Suppressor macrophage treated with lipopolysaccharide for 1 hour (primary cell): ENCODE results near the gene CBX2.

Experiments
- DNase-seq, 3 donors: peaks; one replicate each; pipeline ENCODE4 v3.0.0-alpha.2; 2020 to 2022

CBX2 gene

DNA sequence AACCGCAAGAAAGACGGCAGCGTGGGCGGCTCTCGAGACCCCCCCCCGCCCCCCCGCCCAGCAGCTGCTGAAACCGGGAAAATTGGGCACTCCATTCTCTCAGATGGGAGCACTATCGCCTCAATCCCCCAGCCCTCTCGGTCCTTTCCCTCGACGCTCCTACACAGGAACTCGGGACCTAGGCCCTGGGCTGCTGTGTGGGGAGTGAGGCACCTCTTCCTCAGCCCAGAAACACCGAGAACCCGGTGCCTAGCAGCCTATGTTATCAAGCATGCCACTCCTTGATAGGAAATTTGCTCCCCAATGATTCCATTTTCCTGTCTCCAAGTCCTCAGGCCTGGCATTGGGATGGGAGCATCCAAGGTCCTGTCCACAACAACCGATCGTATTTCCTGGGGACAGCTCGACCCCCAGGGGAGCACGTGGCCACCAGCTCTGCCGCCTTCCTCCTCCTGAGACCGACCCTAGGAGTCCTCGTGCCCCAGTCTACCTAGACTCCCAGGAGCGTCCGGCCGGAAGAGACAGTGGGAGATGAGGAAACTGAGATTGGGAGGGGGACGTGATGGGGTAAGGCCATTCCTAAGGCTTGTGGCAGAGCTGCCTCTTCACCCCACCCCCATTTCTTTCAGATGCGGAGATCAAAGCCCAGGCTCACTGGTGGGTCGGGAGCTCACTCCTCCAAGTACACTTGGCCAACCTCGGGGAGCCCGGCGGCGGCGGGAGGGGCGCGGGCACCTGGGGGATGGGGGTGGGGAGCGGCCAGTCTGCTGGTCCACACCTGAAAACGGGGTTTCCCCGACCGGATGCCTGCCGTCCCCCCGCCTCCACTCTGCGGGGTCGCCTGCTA lies 36.4 kb downstream of the CBX2 start:
- DNase-seq: no peak

DNA sequence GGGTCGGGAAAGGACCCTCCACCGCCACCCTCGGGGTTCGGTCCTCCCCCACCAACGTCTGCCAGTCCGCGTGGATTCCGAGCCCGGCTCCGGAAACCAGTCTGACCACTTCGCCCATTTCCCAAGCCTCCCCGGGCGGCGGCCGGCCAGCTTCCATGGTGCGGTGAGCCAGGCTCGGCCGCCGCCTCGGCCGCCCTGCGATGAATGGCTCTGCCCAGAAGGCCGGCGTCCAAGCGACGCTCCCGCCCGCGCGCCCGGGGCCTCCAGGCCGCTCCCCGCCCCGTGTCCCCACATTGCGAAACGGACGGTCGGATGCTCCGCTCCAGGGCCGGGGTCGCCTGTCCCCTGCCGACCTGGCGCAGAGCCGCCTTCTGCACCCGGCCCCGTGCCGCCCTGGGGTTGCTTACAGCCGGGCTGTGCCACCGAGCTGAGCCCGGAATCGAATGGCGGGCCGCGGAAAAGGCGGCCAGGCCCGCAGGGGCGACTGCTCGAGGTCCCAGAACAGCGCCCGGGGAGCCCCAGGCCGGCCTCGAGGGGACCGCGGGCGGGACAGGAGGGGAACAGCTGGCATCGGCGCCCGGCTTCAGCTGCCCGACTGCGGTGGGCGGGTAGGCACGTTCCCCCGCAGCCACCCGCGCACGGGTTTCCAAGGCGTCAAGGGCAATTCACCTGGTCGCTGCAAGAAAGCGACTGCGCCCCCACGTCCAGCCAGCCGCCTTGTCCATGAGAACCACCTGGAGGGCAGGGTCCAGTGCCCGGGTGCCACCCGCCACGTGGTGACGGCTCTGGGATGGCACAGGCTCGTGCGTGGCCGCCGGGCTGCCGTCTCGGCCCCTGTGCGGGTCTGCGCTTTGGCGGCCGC lies 37.3 kb downstream of the CBX2 start:
- peak; percentile 43 to 76 (median 60) for DNase-seq

DNA sequence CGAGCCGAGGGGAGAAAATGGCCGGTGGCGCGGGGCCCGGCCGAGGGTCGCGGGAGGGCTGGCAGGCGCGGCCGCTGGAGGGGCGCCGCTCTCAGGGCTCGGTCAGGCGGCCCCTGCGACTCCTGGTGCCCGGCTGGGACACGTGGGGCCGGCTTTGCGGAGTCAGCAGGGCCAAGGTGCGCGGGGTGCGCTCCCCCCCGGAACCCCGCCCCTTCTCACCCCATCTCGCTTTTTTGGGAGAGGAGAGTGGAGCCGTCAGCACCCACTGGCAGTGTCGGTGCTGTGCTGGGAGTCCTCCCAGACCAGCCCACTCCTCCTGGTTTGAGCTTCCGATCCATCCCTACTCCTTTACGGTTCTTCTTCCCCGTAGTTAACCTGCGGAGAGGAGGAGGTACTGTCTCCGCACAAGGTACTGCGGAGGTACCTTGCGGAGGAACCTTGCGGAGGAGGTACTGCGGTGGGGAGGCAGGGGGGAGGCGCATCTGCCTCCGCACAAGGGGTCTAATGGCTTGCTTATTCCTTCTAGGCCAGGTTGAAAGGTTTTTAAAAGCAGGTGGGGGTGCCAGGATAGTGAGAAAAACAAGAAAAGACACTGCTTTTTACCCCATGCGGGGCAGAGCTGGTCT lies 38.0 kb downstream of the CBX2 start:
- DNase-seq: no peak

DNA sequence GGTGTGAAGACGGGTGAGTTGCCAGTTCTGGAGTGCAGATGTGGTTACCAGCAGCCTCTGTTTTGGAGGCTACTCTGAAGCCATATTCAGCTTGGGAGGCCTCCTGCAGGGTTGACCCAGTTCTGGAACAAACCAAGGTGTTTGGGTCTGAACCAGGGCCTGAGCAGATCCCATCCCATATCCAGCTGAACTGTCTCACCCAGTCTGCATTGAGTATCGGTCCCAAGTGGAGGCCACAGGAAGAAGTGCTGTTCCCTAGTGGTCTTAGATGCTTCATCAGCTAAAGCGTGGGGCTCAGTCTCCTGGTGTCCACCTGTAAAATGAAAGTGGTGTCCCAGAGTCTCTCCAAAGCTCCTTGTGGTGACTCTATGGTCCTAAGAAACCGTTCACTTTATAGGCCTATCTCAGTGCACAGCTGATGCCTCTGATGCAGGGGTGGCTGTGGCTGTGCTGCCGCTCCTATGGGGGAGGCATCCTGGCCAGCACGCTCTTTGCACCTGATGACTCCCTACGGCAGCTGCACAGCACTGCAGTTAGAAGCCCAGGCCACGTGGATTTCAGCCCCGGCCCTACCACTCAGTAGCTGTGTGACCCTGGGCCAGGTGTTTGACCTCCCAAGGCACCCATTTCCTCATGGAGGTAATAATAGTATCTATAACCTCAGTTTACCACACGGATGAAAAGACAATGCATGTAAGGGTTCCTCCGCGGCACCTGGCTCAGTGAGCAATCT lies 40.2 kb downstream of the CBX2 start:
- no peak for DNase-seq

DNA sequence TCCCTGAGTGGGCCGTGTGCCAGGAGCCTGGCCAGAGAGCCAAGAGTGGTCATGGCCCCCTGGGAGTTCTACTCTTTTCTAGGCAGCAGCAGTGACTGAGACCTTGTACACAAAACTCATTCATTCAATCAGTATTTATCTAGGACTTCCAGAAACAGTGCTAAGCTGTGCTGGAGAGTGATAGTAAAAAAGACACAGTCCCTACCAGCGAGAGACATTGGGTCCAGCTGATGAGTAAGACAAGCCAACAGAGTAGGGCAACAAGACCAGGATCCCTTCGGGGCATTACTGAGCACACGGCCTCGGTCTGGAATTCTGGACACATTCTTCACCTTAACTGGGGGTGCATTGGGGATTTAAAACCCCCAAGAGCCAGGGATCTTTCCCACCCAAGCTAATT lies 41.1 kb downstream of the CBX2 start:
- DNase-seq: no peak

DNA sequence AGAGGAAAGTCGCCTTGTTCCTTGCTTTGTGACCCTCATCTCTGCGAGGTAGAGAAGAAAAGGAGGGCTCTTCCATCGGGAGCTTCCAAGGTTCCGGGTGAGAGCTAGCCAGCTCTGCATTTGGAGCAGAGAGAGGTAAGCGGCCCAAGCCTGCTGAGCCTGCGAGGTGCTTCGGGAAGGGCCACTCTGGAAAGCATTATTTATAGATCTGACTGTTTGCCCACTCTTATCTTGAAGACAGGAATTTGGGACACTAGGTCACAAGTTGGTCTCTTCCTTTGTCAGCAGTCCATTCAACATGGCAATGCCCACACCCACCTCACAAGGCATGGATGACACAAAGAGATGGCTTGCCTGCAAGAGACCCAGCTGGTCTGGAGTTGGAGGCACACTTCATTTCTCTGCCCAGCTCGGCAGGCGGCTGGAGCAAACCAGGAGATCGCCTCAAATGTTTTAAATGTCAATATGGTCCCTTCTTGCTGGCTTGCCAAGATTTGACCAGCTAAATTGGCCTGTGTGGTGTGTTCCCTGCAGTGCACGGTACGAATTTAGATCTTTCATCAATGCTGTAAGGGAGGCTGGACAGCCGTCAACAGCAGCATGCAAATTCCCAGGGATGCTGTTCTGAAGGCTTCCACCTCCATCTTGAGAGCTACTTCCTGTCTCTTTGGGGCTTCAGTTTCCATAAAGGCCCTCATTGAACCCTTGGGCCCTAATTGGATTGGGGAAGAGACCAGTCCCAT lies 41.8 kb downstream of the CBX2 start:
- no peak for DNase-seq

DNA sequence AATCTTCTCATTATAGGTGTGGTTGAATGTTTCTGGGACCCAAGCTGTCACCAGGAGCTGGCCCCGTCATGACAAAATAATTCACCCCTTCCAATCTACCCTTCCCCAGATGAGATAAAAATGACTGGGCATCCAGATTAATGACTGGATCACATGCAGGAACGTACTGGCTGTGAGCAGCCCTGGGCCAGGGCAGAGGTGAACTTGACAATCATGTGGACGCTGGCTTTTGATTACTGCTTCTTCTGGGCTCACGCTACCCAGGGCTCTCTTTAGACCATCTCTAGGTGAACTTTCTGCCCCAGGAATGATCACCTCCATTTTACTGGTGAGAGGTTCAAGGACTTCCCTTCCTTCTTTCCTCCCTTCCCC lies 43.0 kb downstream of the CBX2 start:
- no peak for DNase-seq

DNA sequence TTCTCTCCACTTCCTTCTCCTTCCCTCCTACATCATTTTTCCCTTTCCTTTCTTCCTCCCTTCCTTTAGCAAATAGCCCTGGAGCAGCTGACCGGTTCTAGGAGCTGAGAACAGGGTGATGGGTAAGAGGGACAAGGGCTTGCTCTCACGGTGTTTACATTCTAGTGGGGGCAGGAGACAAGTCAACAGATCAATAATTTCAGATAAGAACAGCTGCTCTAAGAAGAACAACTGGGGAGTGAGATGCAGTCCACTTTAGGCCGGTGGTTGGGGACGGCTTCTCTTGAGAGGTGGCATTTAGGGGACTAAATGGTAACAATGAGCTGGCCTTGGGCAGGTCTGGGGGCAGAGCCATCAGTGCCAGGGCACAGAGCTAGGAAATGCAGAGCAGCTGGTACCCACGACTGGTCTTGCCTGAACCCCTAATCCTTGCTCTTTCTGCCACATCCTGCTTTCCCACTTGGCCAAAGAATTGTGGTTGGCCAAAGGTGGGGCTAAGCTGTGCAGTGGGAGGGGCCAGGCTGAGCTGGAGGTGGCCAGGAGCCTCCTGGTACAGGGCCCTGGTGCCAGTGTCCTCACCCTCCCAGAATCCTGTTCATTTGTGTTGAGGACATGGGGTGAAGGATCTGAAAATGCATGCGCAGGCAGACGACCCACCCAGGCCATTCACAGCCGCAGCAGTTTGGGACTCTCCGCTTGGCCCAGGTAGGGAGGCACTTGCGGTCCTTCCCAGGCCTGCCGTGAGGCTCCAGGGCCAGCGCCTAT lies 43.6 kb downstream of the CBX2 start:
- DNase-seq: no peak

DNA sequence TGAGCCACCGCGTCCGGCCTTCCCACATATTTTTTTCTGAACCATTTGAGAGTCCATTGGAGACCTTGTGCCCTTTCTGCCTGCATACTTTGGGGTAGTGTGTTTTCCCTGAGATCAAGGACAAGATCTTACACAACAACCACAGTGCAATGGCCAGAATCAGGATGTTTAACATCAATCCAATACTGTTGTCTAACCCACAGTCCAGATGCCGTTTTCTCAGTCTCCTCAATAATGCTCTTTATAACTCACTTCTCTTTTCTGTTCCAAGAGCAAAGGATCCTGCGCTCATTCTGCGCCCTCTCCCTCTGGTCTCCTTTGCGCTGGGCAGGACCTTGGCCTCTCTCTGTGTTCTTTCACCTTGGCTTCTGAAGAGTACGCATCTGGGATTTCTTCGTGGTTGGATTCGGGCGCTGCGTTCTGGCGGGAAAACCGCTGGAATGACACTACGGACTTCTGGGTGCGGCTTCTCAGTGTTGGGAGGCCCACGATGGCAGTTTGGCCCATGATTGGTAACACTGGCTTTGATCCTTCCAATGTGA lies 44.7 kb downstream of the CBX2 start:
- no peak for DNase-seq

DNA sequence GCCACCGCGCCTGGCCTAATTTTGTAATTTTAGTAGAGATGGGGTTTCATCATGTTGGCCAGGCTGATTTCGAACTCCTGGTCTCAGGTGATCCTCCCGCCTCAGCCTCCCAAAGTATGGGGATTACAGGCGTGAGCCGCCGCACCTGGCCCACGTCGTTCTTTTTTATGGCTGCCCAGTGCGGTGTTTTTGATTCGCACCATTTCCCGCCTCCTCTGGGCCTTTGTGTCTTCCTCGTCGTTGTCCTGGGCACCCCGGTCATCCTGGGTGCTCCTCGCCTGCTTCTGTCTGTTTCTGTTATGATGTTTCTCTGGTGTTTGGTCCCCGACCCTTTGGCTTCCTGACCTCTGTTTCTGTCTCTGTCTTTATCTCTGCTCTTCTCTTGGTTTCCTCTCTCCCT lies 46.3 kb downstream of the CBX2 start:
- no peak for DNase-seq

DNA sequence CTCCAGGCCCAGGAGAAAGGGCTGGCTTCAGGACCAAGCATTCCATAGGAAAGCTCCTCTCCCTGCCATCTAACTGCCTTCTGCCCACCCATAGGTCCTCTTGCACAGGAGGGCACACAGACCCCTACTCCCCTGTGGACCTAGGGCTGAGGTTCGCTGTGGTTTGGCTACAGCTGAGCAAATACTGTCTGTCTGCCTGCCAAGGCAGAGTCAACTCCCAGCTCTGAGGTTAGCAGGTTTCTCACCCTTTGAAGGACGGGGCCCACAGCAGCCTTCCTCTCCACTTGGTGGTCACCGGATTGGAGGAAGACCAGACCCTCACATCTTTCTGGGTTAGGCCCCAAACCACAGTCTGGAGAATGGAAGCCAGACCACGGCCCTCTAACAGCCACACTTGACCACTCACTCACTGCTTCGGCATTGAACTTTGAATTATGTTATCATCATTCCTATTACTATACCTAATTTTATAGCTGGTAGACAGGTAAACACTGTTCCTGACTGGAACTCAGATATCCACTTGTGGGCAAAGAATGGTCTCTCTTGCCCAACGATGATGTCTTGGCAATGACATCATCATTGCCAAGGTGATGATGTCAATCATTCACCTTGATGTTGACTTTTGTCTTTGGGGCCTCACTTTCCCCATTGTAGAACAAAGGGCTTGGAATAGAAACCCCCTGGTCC lies 47.1 kb downstream of the CBX2 start:
- no peak for DNase-seq

DNA sequence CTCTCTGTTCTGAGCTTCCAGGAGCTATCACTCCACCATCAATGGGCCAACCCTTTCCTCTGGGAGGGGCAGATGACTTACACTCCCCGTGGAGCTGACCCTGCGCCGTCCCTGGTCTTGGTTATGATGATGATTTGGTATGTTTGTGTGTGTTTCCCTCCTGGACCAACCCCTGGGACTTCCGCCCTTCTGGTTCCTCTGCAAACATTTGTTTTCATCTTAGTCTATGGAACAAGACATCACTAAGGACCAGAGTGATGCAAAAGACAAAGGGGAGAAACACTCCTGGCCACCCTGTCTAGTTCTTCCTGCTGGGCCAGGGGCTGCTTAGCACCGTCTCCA lies 47.6 kb downstream of the CBX2 start:
- no peak for DNase-seq

DNA sequence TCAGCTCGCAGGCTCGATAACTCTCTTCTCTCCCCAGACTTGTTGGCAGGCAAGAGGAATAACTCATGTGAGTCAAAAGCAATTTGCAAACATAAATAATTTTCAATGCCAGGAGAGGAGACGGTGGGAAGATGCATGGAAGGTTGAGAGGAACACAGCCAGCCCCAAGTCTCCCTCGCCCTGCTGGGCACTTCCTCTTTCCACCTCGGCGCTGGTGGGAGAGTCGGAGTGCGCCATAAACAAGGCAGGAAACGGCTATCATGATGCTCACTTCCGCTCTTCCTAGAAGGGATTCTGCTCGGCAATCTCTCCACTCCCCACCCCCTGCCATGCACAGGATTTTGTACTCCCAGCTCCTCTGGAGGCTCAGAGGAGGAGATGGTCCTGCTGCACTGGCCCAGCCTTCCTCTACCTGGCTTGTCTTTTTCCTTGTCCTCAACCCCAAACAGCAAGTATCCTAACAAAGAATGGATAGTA lies 48.3 kb downstream of the CBX2 start:
- DNase-seq: peak; percentile 83 to 85 (median 85)

DNA sequence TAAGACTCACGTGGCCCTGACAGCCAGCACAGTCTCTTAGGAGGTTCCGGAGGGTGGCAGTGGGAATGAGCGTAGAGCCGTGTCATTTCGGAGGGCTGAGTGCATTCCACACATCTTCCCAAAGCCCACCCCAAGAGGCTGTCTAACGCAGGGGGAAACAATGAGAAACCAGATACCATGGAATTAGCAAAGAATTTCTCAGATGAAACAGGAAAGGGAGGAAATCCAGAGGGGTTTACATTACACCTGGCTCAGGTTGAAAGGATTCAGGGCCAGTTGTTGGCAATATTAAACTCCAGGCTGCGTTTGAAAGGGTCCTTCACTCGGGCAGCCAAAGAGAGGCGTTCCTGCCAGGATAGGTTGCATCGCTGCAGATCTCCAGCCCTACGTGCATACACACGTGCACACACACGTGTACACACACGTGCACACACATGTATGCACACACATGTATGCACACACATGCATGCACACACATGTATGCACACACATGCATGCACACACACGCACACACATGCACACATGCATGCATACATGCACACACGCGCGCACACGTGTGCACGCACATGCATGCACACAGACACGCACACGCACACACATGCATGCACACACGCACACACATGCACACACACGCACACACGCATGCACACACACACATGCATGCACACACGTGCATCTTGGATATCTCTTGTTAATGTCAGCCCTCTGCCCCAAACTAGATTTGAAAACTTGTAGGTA lies 49.1 kb downstream of the CBX2 start:
- DNase-seq: no peak

DNA sequence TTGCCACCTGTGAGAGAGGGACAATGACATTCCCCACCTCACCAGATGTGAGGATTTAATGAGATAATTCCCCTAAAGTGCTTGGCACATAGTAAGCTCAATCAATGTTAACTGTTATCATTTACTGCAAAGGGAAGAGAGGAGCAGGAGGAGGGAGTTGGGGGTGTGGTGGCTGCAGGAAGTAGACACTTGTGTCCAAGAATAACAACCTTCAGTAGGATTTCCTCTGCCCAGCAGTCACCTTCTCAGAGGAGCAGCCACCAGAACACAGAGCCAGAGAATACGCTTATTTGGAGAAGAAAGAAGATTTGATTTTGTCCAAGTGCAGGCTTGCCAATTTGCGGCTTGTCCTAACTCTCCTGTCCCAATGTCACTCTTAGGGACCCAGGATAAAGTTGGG lies 51.1 kb downstream of the CBX2 start:
- no peak for DNase-seq

DNA sequence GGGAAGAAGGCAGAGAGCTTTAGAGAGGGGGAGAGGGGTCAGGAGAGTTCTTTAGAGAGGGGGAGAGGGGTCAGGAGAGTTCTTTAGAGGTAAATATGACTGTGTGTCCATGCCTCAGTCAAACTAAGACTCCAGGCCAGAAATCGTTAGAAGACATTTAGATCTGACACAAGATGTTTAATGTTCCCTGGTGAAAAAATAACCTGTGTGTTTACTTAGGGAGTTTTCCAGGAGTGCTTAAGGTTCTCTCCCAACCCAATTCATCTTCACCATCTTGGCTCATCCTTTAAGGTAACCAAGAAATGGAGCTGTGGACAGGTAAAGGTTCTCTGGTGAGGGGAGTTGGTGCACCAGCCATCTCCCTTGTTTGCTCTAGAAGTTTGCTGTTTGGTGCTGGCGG lies 51.5 kb downstream of the CBX2 start:
- DNase-seq: no peak

DNA sequence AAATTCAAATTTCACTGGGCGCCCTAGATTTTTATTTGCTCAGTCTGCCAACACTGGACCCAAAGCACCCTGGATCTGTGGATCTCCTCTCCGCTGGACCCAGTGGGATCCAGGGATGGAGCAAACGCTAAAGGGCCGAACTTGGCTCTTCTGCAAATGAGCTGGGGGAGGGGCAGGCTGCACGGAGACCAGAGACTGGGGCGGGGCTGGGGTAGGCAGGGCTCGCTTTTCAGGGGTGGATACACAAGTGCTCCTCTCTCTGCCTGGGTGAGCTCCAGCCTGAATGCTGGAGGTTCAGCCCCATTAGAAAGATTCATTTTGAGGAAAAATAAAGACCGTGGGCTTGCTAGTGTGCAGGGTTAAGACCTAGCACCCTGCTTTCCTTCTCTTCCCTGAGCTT lies 52.4 kb downstream of the CBX2 start:
- DNase-seq: no peak

DNA sequence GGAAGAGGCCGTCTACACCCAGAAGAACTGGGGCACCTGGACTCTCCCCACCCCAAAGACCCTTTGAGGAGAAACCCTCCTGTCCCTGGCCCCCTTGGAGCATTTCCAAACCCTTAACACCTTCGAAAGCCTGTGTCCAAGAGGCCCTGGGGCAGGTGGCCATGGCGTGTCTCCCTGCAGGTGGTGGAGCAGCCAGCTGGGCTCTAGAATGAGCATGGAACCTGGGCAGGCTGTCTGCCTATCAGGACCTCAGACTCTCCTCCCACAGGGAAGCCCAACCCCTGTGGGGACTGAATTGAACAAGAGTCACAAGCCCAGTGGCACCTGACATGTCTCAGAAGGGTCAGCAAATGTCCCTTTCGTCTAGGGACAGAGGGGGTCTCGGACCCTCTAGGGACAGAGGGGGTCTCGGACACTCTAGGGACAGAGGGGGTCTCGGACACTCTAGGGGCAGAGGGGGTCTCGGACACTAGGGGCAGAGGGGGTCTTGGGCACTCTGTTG lies 52.9 kb downstream of the CBX2 start:
- DNase-seq: no peak
